Panc1 (cell line): ENCODE data around the gene DRD5. TPM values are rescaled to one million over a fixed set of nuclear protein-coding genes. Genes with fewer than 3 reads are reported as not detected.

ENCODE experiments used
- ATAC-seq: fragments of 200-7000 bp; cut with Tn5 transposase; 2 replicates; pipeline ENCODE4 v1.9.1; 2020; ENCODE audit warnings: mild to moderate bottlenecking, moderate library complexity
- BruUV-seq: library from RNA; stranded (reverse); fragments of 400-500 nt; replicated peaks from 2 replicates; lab custom pipeline; 2021; lab: Mats Ljungman, UMichigan
- CTCF ChIA-PET: fragments of 300-600 bp; sonication (Branson Sonifier 250); formaldehyde crosslinking; loops from one replicate; lab custom pipeline; 2022; ENCODE audit warnings: antibody characterized with exemption; lab: Charles Lee
- POLR2A ChIA-PET: fragments of 300-600 bp; sonication (Branson Sonifier 250); formaldehyde crosslinking; loops from one replicate; lab custom pipeline; 2022; ENCODE audit warnings: antibody characterized with exemption; lab: Charles Lee
- DNase-seq: peaks from one replicate; pipeline ENCODE4 v3.0.0-alpha.2; 2010; ENCODE audit warnings: low read depth, low spot score
- H3K27ac ChIP-seq: 2 replicates; pipeline ENCODE4 v1.5.1; 2011; ENCODE audit warnings: mild to moderate bottlenecking, low read length, inconsistent platforms
- H3K27me3 ChIP-seq: fragments of 200-500 bp; sonication (Bioruptor generic); 2 replicates; pipeline ENCODE4 v1.6.0; 2014; ENCODE audit warnings: low read length, inconsistent platforms; ENCODE audit not compliant: control insufficient read depth, insufficient read depth
- H3K36me3 ChIP-seq: fragments of 200-500 bp; sonication (Bioruptor generic); 2 replicates; pipeline ENCODE4 v1.5.1; 2014; ENCODE audit warnings: inconsistent platforms, mild to moderate bottlenecking, low read length, moderate library complexity; ENCODE audit not compliant: control insufficient read depth, insufficient read depth
- H3K4me1 ChIP-seq: 2 replicates; pipeline ENCODE4 v1.5.1; 2011; ENCODE audit warnings: inconsistent platforms, mild to moderate bottlenecking, low read length, moderate library complexity; ENCODE audit not compliant: control insufficient read depth, insufficient read depth
- H3K4me3 ChIP-seq, 2 experiments: 2 replicates each; pipeline ENCODE4 v1.5.1; 2011 to 2012; ENCODE audit warnings: low read depth in 2 of 2, low read length in 2 of 2, mild to moderate bottlenecking in 2 of 2, inconsistent platforms in 1 of 2, moderate library complexity in 1 of 2
- H3K9me3 ChIP-seq: fragments of 200-500 bp; sonication (Bioruptor generic); 2 replicates; pipeline ENCODE4 v1.5.1; 2014; ENCODE audit warnings: low read depth, mild to moderate bottlenecking, inconsistent platforms, low read length, moderate library complexity; ENCODE audit not compliant: control insufficient read depth, insufficient read depth
- CTCF ChIP-seq: fragments of 450-650 bp; IDR thresholded peaks from 2 replicates; pipeline ENCODE4 v1.5.1; 2017; ENCODE audit warnings: mild to moderate bottlenecking
- POLR2AphosphoS5 ChIP-seq: IDR thresholded peaks from 2 replicates; pipeline ENCODE4 v1.6.1; 2012; ENCODE audit warnings: mild to moderate bottlenecking, low read depth, low read length, moderate library complexity
- REST ChIP-seq, 2 experiments: IDR thresholded peaks; 2 replicates each; pipeline ENCODE4 v1.6.1; 2011 to 2012; ENCODE audit warnings: low read depth in 2 of 2, control low read depth in 1 of 2, low read length in 1 of 2, mild to moderate bottlenecking in 1 of 2, moderate library complexity in 1 of 2; ENCODE audit not compliant: insufficient read depth in 1 of 2
- SIN3A ChIP-seq: IDR thresholded peaks from 2 replicates; pipeline ENCODE4 v1.6.1; 2012; ENCODE audit warnings: low read depth, mild to moderate bottlenecking, low read length, moderate library complexity, borderline replicate concordance; ENCODE audit not compliant: insufficient read depth
- TCF7L2 ChIP-seq: IDR thresholded peaks from 2 replicates; pipeline ENCODE4 v1.6.1; 2011; ENCODE audit warnings: mild to moderate bottlenecking, low read depth, low read length, inconsistent platforms
- in situ Hi-C: cut with HindIII; loops from 2 replicates; pipeline ENCODE4 v1.10.0; 2016; ENCODE audit warnings: low sequenced_read_pairs, low pct_unique_long_range_greater_than_20kb
- intact Hi-C: fragments of 100-400 bp; cut with micrococcal nuclease; formaldehyde crosslinking; loops from one replicate; pipeline ENCODE4 v1.10.0; 2022; ENCODE audit not compliant: unreplicated experiment
- total RNA-seq: library from RNA; stranded (reverse); gene quantifications from one replicate; pipeline ENCODE4 v1.2.1, GENCODE V29; 2021; ENCODE audit not compliant: unreplicated experiment

DRD5 gene
- total RNA-seq, 1 experiment from 2014 or later = not detected

GRCh38 chr4:9811806-9812205 lies 30.4 kb downstream of the DRD5 start:
- in situ Hi-C loops = no loop called here
- H3K4me3 ChIP-seq = no peak overlapping the region
- H3K27ac ChIP-seq = no peak overlapping the region
- H3K4me1 ChIP-seq = no peaks in the 10 kb centered on the region
- ATAC-seq = no peak
- ChIA-PET CTCF (no interaction called here), POLR2A (no interaction called here)
- no peaks in the 10 kb centered on the region for H3K27me3 ChIP-seq
- DNase-seq = no peak
- intact Hi-C loops = no loop called here
- no peaks in the 10 kb centered on the region for H3K9me3 ChIP-seq
- no peaks in the 10 kb centered on the region for H3K36me3 ChIP-seq
- no TSS peak for BruUV-seq
- TF ChIP-seq POLR2AphosphoS5 = no peak
- no peak for TF ChIP-seq REST (IDR thresholded peaks at IDR 0.05; ENCODE audit: insufficient read depth in 1 of 2, low read depth in 2 of 2, low read length in 1 of 2)
- TF ChIP-seq SIN3A = no peak
- no peak for TF ChIP-seq CTCF
- no peak for TF ChIP-seq TCF7L2

- TF ChIP-seq REST (IDR thresholded peaks at IDR 0.05; ENCODE audit: insufficient read depth in 1 of 2, low read depth in 2 of 2, low read length in 1 of 2) = no peak
- no peak for TF ChIP-seq SIN3A
- TF ChIP-seq CTCF = no peak
- no peak overlapping the region for H3K4me3 ChIP-seq
- no peaks in the 10 kb centered on the region for H3K36me3 ChIP-seq
- intact Hi-C loops = no loop called here
- in situ Hi-C loops = no loop called here
- no peaks in the 10 kb centered on the region for H3K27me3 ChIP-seq
- POLR2A ChIA-PET = no interaction called here
- no peak overlapping the region for H3K27ac ChIP-seq
- DNase-seq (no peak), ATAC-seq (no peak)
- BruUV-seq = no TSS peak
- no peaks in the 10 kb centered on the region for H3K9me3 ChIP-seq
- no peaks in the 10 kb centered on the region for H3K4me1 ChIP-seq
- CTCF ChIA-PET = no interaction called here
Measured at GRCh38 chr4:9812501-9813340, 31.3 kb downstream of the DRD5 start.
